Neural cell (in vitro differentiated cells): ENCODE data around the gene IL6R. TPM values are rescaled to one million over a fixed set of nuclear protein-coding genes. Genes with fewer than 3 reads are reported as not detected.

ENCODE experiments used
- H2AFZ ChIP-seq: fragments of 200-600, 300-800 bp; sonication (generic), shearing (Covaris generic); 2 replicates; pipeline ENCODE4 v1.6.0; 2014; ENCODE audit warnings: low read depth, mild to moderate bottlenecking, antibody characterized with exemption, low read length, moderate library complexity
- H3F3A ChIP-seq: fragments of 200-600 bp; shearing (Covaris generic); 2 replicates; pipeline ENCODE4 v1.6.1; 2016; ENCODE audit warnings: mild to moderate bottlenecking, moderate library complexity, mixed read lengths, antibody characterized with exemption, low read length; ENCODE audit not compliant: insufficient read depth, poor library complexity, severe bottlenecking
- H3K27ac ChIP-seq: fragments of 200-600, 300-800 bp; sonication (generic), shearing (Covaris generic); 2 replicates; pipeline ENCODE4 v1.5.1; 2014; ENCODE audit warnings: mild to moderate bottlenecking, low read length, moderate library complexity
- H3K27me3 ChIP-seq: fragments of 300-800, 200-600 bp; sonication (generic), shearing (Covaris generic); 2 replicates; pipeline ENCODE4 v1.6.0; 2014; ENCODE audit warnings: mild to moderate bottlenecking, low read depth, low read length, moderate library complexity; ENCODE audit not compliant: insufficient read depth
- H3K36me3 ChIP-seq: fragments of 300-800, 200-600 bp; sonication (generic), shearing (Covaris generic); 2 replicates; pipeline ENCODE4 v1.5.1; 2014; ENCODE audit warnings: mild to moderate bottlenecking, antibody characterized with exemption, low read length, moderate library complexity; ENCODE audit not compliant: insufficient read depth
- H3K4me2 ChIP-seq: fragments of 300-800, 200-600 bp; sonication (generic), shearing (Covaris generic); 2 replicates; pipeline ENCODE4 v1.6.0; 2014; ENCODE audit warnings: mild to moderate bottlenecking, low read length
- H3K4me3 ChIP-seq: fragments of 300-800, 200-600 bp; sonication (generic), shearing (Covaris generic); 2 replicates; pipeline ENCODE4 v1.5.1; 2014; ENCODE audit warnings: mild to moderate bottlenecking, low read length, moderate library complexity
- H3K79me2 ChIP-seq: fragments of 200-600 bp; shearing (Covaris generic); replicated peaks from 2 replicates; pipeline ENCODE4 v1.6.0; 2014; ENCODE audit warnings: mild to moderate bottlenecking, low read length, moderate library complexity; ENCODE audit not compliant: insufficient read depth
- H3K9ac ChIP-seq: fragments of 300-800, 200-600 bp; sonication (generic), shearing (Covaris generic); 2 replicates; pipeline ENCODE4 v1.6.1; 2016; ENCODE audit warnings: mild to moderate bottlenecking, low read length, mixed read lengths
- H3K9me2 ChIP-seq: fragments of 200-600 bp; shearing (Covaris generic); 2 replicates; pipeline ENCODE4 v1.6.1; 2016; ENCODE audit warnings: mild to moderate bottlenecking, low read length, mixed read lengths; ENCODE audit not compliant: insufficient read depth
- H3K9me3 ChIP-seq: fragments of 200-600, 300-800 bp; sonication (generic), shearing (Covaris generic); 2 replicates; pipeline ENCODE4 v1.6.1; 2016; ENCODE audit warnings: mild to moderate bottlenecking, mixed run types, low read length, moderate library complexity, mixed read lengths
- H4K20me1 ChIP-seq: fragments of 200-600 bp; shearing (Covaris generic); 2 replicates; pipeline ENCODE4 v1.6.1; 2016; ENCODE audit warnings: mild to moderate bottlenecking, mixed run types; ENCODE audit not compliant: insufficient read depth
- CTCF ChIP-seq: fragments of 450-650 bp; IDR thresholded peaks from 2 replicates; pipeline ENCODE4 v1.5.1; 2014; ENCODE audit warnings: antibody characterized with exemption, mild to moderate bottlenecking, moderate library complexity; ENCODE audit not compliant: poor library complexity, severe bottlenecking
- EP300 ChIP-seq: fragments of 450-650 bp; conservative IDR thresholded peaks from 2 replicates; pipeline ENCODE4 v1.6.1; 2014; ENCODE audit warnings: antibody characterized with exemption, mild to moderate bottlenecking, moderate library complexity; ENCODE audit not compliant: poor library complexity, severe bottlenecking
- EZH2 ChIP-seq: fragments of 200-600, 300-800 bp; shearing (Covaris generic), sonication (generic); IDR thresholded peaks from 2 replicates; pipeline ENCODE4 v1.6.1; 2014; ENCODE audit warnings: antibody characterized with exemption, low read length, borderline replicate concordance, mild to moderate bottlenecking; ENCODE audit not compliant: insufficient read depth, poor library complexity, severe bottlenecking
- MXI1 ChIP-seq: fragments of 450-650 bp; conservative IDR thresholded peaks from 2 replicates; pipeline ENCODE4 v1.6.1; 2014; ENCODE audit warnings: antibody characterized with exemption, mild to moderate bottlenecking; ENCODE audit not compliant: poor library complexity, severe bottlenecking
- POLR2AphosphoS5 ChIP-seq: IDR thresholded peaks from 2 replicates; pipeline ENCODE4 v1.6.1; 2012
- RAD21 ChIP-seq: fragments of 450-650 bp; conservative IDR thresholded peaks from 2 replicates; pipeline ENCODE4 v1.6.1; 2014; ENCODE audit warnings: antibody characterized with exemption, mild to moderate bottlenecking, moderate library complexity
- REST ChIP-seq: IDR thresholded peaks from 2 replicates; pipeline ENCODE4 v1.6.1; 2012; ENCODE audit warnings: borderline replicate concordance
- SMC3 ChIP-seq: fragments of 450-650 bp; conservative IDR thresholded peaks from 2 replicates; pipeline ENCODE4 v1.6.1; 2014; ENCODE audit warnings: antibody characterized with exemption, mild to moderate bottlenecking, moderate library complexity; ENCODE audit not compliant: poor library complexity
- TAF1 ChIP-seq: IDR thresholded peaks from 2 replicates; pipeline ENCODE4 v1.6.1; 2012; ENCODE audit warnings: low read depth
- polyA plus RNA-seq: library from polyadenylated mRNA; depleted of rRNA; stranded (reverse); fragments of >200 nt; gene quantifications from 2 replicates; pipeline ENCODE4 v1.2.3, GENCODE V29; 2014

Gene IL6R
- polyA plus RNA-seq, 1 donor from 2014 or later, result not detected

GRCh38 chr1:154471304-154471703 lies 66.2 kb downstream of the IL6R start:
- Histone ChIP-seq H3K9me3 (no peaks in the 10 kb centered on the region), H3K79me2 (no peaks in the 10 kb centered on the region), H3K4me3 (no peak overlapping the region), H4K20me1 (no peaks in the 10 kb centered on the region), H3K9ac (no peak overlapping the region), H3K9me2 (no peaks in the 10 kb centered on the region), H3K27ac (no peak overlapping the region), H3K36me3 (no peaks in the 10 kb centered on the region), H3K4me2 (no peak overlapping the region), H3F3A (no peaks in the 10 kb centered on the region), H2AFZ (no peak overlapping the region), H3K27me3 (no peaks in the 10 kb centered on the region)
- TF ChIP-seq CTCF (no peak), SMC3 (no peak), EZH2 (no peak), MXI1 (no peak), EP300 (no peak), REST (no peak), POLR2AphosphoS5 (no peak), RAD21 (no peak), TAF1 (no peak)

- Histone ChIP-seq H2AFZ (no peak overlapping the region), H3K4me2 (no peak overlapping the region), H3K9ac (no peak overlapping the region), H4K20me1 (no peaks in the 10 kb centered on the region), H3K27ac (no peak overlapping the region), H3F3A (no peaks in the 10 kb centered on the region), H3K4me3 (no peak overlapping the region), H3K9me2 (no peaks in the 10 kb centered on the region), H3K27me3 (no peaks in the 10 kb centered on the region), H3K9me3 (no peaks in the 10 kb centered on the region), H3K36me3 (no peaks in the 10 kb centered on the region), H3K79me2 (no peaks in the 10 kb centered on the region)
- TF ChIP-seq CTCF (no peak), REST (no peak), RAD21 (no peak), TAF1 (no peak), EP300 (no peak), EZH2 (no peak), POLR2AphosphoS5 (no peak), MXI1 (no peak), SMC3 (no peak)
These were observed 69.7 kb downstream of the IL6R start for GRCh38 chr1:154474802-154475201.
